Measurements from ENCODE around the gene MLXIP. TPM values are rescaled to one million over a fixed set of nuclear protein-coding genes. Genes with fewer than 3 reads are reported as not detected.
"Not testable (repeated sequence)": the region's sequence is repeated elsewhere in the genome, so short reads cannot be mapped to it uniquely, and the experiment has no call there.

MLXIP gene
- total RNA-seq, 4 donors from 2014 or later, result 34.0 to 70.1 (median 46.2) TPM

DNA sequence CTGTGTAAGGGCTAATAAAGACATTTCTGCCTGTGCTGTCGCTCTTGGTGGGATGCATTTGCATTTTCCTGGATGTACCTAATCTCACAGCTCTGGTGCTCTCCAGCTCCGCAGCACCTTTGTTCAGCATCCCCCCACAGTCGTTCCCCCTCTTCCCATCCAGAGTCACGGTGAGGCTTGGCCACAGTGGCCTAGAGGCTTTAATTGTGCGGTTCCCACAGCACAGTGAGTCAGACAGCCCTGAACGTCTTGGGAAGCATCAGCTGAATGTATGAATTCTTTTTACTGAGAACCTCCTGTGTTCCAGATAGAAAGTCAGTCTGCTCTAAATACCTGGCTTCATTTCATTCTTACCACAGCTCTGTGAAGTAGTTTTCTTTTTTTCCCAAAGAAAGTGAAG, 28.7 kb downstream of the MLXIP start:
- peaks cover 57 to 58% of the 10 kb centered on the region in 2 donors for H3K4me1 ChIP-seq
- H3K27ac ChIP-seq, result peak overlapping the region; percentile 24 to 72 (median 64)
- H3K36me3 ChIP-seq, result no peaks in the 10 kb centered on the region
- 18 to 24% methylated on average over 6 of the region's 6 CpGs for WGBS, 2 donors
- no peaks in the 10 kb centered on the region for H3K9me3 ChIP-seq
- intact Hi-C loops (cut with DNase I), result no loop called here
- H3K4me3 ChIP-seq (replicated peaks in 1 of 3), result no peak overlapping the region
- H3K27me3 ChIP-seq, result no peaks in the 10 kb centered on the region
- no peak for DNase-seq
- TF ChIP-seq, protein P1, sequence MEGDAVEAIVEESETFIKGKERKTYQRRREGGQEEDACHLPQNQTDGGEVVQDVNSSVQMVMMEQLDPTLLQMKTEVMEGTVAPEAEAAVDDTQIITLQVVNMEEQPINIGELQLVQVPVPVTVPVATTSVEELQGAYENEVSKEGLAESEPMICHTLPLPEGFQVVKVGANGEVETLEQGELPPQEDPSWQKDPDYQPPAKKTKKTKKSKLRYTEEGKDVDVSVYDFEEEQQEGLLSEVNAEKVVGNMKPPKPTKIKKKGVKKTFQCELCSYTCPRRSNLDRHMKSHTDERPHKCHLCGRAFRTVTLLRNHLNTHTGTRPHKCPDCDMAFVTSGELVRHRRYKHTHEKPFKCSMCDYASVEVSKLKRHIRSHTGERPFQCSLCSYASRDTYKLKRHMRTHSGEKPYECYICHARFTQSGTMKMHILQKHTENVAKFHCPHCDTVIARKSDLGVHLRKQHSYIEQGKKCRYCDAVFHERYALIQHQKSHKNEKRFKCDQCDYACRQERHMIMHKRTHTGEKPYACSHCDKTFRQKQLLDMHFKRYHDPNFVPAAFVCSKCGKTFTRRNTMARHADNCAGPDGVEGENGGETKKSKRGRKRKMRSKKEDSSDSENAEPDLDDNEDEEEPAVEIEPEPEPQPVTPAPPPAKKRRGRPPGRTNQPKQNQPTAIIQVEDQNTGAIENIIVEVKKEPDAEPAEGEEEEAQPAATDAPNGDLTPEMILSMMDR (IDR thresholded peaks at IDR 0.05), result no peak
- no peak for TF ChIP-seq POLR2A (IDR thresholded peaks at IDR 0.05)

DNA sequence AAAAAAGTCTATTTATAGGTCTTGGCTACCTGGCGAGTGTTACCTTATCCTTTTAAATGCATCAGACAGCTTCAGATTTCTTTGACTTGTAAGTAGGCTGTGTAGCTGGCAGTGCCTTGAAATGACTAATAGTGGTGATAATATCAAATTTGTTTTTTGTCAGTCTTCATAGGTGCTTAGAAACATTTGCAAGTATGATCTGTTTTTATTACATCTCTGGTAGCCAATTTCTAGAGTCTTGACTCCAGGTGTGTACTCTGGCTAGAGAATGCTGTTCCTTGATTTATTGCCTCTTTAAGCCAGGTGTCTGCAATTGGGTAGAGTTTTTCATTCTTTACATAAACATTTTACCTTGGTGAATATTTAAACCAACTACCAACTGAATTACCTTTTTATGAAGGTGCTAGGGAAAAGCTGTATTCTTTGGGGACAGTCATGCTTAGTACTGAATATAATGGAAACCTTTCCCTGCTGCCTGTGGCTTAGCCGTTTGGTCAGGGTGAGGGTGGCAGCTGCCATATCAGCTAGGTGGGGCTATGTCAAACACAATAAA, 32.6 kb downstream of the MLXIP start:
- Histone ChIP-seq H3K27me3 (no peaks in the 10 kb centered on the region), H3K9me3 (no peaks in the 10 kb centered on the region), H3K4me3 (replicated peaks in 1 of 3) (no peak overlapping the region), H3K27ac (peak overlapping the region; percentile 14 to 22 (median 17)), H3K4me1 (peaks cover 52 to 61% of the 10 kb centered on the region in 2 donors), H3K36me3 (no peaks in the 10 kb centered on the region)
- intact Hi-C loops (cut with DNase I), result no loop called here
- whole genome bisulfite sequencing, 2 donors, result 63 to 67% methylated on average over 2 of the region's 2 CpGs
- DNase-seq, result no peak
- no peak for TF ChIP-seq POLR2A (IDR thresholded peaks at IDR 0.05)
- TF ChIP-seq, protein P1 (IDR thresholded peaks at IDR 0.05), result no peak

DNA sequence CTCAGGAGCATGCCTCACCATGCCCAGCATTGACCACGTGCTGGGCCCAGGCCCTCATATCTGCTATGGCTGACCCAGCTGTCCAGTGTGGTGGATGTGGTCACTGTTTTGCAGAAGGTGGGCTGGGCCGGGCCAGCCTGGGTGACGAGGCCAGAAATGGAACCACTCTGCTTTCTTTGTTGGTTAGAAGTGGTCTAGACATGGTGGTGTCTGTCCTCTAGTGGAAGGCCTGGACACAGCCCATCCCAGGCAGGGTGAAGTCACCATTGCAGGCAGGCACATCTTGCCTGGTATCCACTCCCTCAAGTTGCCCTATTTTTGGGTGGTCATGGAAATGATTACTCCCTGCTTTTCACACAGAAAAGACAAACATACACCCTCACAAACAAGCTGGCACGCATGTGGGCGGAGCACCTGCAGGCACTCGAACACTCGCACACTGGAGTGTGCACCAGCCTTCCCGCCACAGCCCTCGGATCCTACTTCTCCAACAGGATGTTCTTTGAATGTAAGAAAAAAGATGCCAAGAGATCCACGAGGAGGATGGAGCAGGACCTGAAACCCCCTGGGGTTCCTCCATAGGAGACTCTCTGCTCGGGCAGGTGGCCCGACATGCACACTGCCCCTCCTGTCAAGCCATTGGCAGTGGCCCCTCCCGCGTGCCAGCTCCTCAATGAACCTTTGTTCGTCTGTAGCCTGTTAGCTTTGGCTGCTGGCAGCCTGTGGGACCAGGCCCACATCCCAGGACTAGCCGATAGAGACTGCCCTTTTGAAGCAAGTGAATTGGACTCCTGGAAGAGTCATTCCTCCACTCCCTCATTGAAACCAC, 38.4 kb downstream of the MLXIP start:
- no peak for DNase-seq
- intact Hi-C loops (cut with DNase I), result no loop called here
- H3K4me3 ChIP-seq (replicated peaks in 1 of 3), result no peak overlapping the region
- H3K27me3 ChIP-seq, result no peaks in the 10 kb centered on the region
- no peaks in the 10 kb centered on the region for H3K9me3 ChIP-seq
- H3K36me3 ChIP-seq, result no peaks in the 10 kb centered on the region
- H3K27ac ChIP-seq, result peak overlapping the region in 1 of 3 donors; percentile 56
- WGBS, 2 donors, result 86 to 89% methylated on average over 13 to 16 of the region's 16 CpGs
- TF ChIP-seq, protein P1 (IDR thresholded peaks at IDR 0.05), result peak in 2 of 6 experiments; percentile 7 to 19
- TF ChIP-seq POLR2A (IDR thresholded peaks at IDR 0.05), result no peak
- H3K4me1 ChIP-seq, result peaks cover 24 to 32% of the 10 kb centered on the region in 2 donors

DNA sequence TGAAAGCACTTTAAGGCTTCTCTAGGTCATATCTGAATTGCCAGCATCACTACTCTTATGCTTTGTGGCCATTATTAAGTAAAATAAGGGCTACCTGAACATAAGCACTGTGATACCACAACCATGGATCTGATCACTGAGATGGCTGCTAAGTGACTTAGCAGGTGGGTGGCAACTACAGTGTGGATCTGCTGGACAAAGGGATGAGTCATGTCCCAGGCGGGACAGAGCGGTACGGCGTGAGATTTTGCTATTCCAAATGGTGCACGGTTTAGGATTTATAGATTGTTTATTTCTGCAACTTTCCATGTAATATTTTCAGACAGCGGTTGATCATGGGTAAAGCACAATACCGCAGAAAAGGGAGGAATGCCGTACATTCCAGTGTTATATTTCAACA, 39.4 kb downstream of the MLXIP start:
- no peak overlapping the region for H3K4me3 ChIP-seq (replicated peaks in 1 of 3)
- WGBS, 2 donors, result 88 to 97% methylated on average over 8 of the region's 8 CpGs
- H3K9me3 ChIP-seq, result no peaks in the 10 kb centered on the region
- no peaks in the 10 kb centered on the region for H3K27me3 ChIP-seq
- H3K27ac ChIP-seq, result no peak overlapping the region
- no peak for TF ChIP-seq POLR2A (IDR thresholded peaks at IDR 0.05)
- TF ChIP-seq, protein P1 (IDR thresholded peaks at IDR 0.05), result no peak
- intact Hi-C loops (cut with DNase I), result no loop called here
- no peaks in the 10 kb centered on the region for H3K36me3 ChIP-seq
- DNase-seq, result no peak
- peaks cover 30 to 35% of the 10 kb centered on the region in 2 donors for H3K4me1 ChIP-seq

DNA sequence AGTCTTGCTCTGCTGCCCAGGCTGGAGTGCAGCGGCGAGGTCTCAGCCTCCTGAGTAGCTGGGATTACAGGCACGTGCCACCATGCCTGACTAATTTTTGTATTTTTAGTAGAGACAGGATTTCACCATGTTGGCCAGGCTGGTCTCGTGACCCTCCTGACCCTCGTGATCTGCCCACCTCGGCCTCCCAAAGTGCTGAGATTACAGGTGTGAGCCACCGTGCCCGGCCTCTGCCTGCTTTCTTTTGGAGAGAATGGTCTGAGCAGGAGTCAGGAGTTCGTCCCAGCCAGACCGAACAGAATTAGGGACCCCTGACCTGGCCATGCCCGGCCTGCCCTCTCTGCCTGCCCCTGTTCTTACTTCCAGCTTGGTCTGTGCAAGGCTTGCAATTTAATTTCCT, 42.8 kb downstream of the MLXIP start:
- not testable (repeated sequence) for H3K36me3 ChIP-seq; H3K27me3 ChIP-seq; H3K9me3 ChIP-seq; H3K4me3 ChIP-seq (replicated peaks in 1 of 3)
- WGBS, 2 donors, result 68 to 79% methylated on average over 9 to 11 of the region's 11 CpGs
- intact Hi-C loops (cut with DNase I), result loop anchor here (2.0 kb wide), 1 partner anchor 65 kb away; no protein-coding TSS in a partner anchor
- Histone ChIP-seq H3K4me1 (peaks cover 32 to 43% of the 10 kb centered on the region in 2 donors), H3K27ac (peak overlapping the region in 2 of 3 donors; percentile 47 to 51)
- peak; percentile 47 to 53 for DNase-seq
